ENCODE results near the gene CFAP221.
"Not testable (repeated sequence)": the region's sequence is repeated elsewhere in the genome, so short reads cannot be mapped to it uniquely, and the experiment has no call there.

Gene CFAP221

DNA sequence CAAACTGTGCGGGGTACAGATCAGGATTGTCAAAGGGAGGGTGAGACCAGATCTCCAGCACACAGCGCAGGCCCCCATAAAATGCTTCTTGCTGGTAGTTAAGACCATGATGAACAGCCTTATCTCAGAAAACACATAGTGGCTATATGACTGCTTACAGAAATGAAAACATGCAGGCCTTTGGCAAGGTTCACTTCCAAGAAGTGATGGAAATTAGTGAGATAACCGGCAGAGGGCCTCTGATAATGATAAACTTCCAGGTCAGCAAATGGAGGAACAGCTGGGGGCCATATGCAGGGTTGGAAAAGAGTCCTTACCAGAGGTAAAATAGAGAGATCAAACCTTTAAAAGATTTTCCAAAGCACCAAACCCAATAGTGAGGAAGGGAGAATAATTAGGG lies 46.6 kb downstream of the CFAP221 start:
- DNase-seq (ENCODE audit: low spot score), result peak; percentile 3

GRCh38 chr2:119591523-119591922 lies 47.3 kb downstream of the CFAP221 start:
- no peak for DNase-seq (ENCODE audit: low spot score)

DNA sequence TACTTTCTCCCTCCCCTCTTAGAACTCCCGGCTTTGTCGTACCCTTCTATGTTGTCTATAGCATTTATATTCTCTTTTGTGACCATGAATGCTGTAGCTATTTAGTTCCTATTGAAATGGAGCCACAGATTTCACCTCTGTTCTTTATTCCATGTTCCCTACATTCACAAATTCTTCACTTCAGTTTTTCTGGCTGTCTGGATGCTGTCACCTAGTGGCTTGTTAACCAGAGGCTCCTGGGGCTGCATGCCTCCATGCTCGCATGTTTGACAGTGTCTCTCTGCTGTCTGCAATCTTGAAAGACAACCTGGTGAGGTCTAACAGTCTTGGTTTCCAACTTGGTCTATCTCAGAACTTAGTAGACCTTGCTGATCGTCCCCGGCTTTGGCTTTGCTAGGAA lies 48.2 kb downstream of the CFAP221 start:
- no peak for DNase-seq (ENCODE audit: low spot score)

GRCh38 chr2:119596638-119597037 lies 52.4 kb downstream of the CFAP221 start:
- no peak for DNase-seq (ENCODE audit: low spot score)

DNA sequence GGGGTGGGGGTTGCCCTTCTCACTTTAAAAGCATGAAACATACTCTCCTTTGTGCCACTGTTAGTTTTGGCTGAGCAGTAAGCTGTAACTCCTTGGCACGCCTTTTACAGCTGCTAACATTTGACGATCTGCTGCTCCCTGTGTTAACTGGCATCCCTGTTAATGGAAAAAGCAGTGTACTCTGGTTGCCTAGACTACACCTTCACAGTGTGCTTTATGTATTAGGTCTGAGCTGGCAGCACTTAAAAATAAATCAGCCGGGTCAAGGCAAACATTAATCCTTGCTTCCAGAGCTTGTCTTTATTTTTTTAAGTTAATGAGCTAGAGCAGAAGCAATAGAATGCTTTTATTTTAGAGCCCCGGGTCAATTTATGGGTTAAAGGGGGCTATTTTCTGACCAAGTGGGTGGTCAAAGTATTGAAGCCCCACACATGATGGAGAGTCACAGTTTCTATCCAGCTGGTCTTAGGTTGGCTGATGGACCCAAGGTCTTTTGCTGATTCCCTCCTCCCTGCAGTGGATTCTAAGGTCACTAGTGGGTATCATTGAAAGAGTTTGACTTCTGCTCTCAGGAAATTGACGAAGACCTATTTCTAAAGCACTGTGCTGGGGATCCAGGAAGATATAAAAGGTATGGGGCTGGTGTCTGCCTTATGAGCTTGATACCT lies 54.5 kb downstream of the CFAP221 start:
- no peak for DNase-seq (ENCODE audit: low spot score)

- DNase-seq (ENCODE audit: low spot score), result no peak
Measured at GRCh38 chr2:119599384-119599783, 55.1 kb downstream of the CFAP221 start.

DNA sequence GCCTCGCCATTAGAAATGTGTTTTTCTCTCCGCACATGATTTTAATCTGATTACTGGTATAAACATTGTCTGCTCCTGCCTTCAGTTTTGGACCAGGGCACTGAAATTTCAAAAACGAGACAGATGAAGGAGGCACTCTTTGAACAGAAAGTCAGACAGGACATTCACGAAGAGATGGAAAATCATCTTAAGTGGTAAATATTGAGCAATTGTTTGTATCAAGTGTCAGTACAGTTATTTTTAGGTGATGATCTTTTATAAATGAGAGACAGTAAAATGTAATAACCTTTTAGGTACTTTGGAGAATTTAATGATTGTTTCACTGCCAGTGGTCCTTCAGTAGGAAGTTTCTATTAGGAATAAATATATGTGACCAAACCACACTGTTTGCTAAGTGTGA lies 60.8 kb downstream of the CFAP221 start:
- no peak for DNase-seq (ENCODE audit: low spot score)

DNA sequence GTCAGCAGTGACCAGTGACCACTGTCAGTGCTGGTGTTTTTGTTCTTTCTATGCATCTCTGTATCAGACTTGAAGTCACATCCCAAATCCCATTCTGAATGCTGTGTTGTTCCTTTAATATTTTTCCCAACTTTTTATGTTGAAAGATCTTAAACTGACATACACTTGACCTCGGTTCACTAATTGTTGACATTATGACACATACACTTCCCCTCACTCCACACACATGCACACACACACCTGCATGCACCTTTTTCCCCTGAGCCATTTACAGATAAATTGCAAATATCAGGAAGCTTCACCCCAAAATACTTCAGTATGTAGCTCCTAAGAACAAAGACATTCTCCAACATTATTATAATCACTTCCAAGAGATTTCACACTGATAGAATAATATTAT lies 62.4 kb downstream of the CFAP221 start:
- DNase-seq (ENCODE audit: low spot score), result no peak

- no peak for DNase-seq (ENCODE audit: low spot score)
Measured at GRCh38 chr2:119608553-119608952, 64.3 kb downstream of the CFAP221 start.

- DNase-seq (ENCODE audit: low spot score), result no peak
Measured at GRCh38 chr2:119609337-119609736, 65.1 kb downstream of the CFAP221 start.

GRCh38 chr2:119614140-119614539 lies 69.9 kb downstream of the CFAP221 start:
- not testable (repeated sequence) for DNase-seq (ENCODE audit: low spot score)

DNA sequence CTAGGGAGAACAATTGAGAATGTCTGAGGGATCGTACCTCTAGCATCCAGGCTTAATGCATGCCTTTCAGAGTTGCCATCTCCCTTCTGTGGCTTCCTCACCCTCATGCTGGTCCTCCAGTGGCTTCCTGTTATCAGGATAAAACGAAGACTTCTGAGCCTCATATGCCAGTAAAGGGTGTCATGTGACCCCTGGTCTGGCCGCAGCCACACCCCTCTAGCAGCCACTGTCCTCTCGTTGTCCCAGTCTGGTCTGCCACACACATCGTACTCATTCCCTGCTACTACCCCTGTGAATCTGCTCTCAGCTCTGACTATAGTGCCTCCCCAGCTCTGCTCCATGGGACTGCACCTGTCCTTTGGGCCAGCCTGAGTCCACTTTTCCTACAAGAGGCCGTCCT lies 72.2 kb downstream of the CFAP221 start:
- no peak for DNase-seq (ENCODE audit: low spot score)

- no peak for DNase-seq (ENCODE audit: low spot score)
Measured at GRCh38 chr2:119617455-119617854, 73.2 kb downstream of the CFAP221 start.

DNA sequence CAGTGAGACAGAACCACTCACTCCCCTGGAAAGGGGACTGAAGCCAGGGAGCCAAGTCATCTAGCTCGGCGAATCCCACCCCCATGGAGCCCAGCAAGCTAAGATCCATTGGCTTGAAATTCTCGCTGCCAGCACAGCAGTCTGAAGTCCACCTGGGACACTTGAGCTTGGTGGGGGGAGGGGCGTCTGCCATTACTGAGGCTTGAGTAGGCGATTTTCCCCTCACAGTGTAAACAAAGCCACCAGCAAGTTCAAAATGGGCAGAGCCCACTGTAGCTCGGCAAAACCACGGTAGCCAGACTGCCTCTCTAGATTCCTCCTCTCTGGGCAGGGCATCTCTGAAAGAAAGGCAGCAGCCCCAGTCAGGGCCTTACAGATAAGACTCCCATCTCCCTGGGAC lies 74.5 kb downstream of the CFAP221 start:
- not testable (repeated sequence) for DNase-seq (ENCODE audit: low spot score)

- no peak for DNase-seq (ENCODE audit: low spot score)
Measured at GRCh38 chr2:119625226-119625625, 81.0 kb downstream of the CFAP221 start.

GRCh38 chr2:119629323-119629825 lies 85.1 kb downstream of the CFAP221 start:
- no peak for DNase-seq (ENCODE audit: low spot score)

- no peak for DNase-seq (ENCODE audit: low spot score)
Measured at GRCh38 chr2:119630121-119630520, 85.9 kb downstream of the CFAP221 start.

- DNase-seq (ENCODE audit: low spot score), result no peak
Measured at GRCh38 chr2:119637371-119637770, 93.1 kb downstream of the CFAP221 start.

- DNase-seq (ENCODE audit: low spot score), result no peak
Measured at GRCh38 chr2:119638246-119638645, 94.0 kb downstream of the CFAP221 start.

DNA sequence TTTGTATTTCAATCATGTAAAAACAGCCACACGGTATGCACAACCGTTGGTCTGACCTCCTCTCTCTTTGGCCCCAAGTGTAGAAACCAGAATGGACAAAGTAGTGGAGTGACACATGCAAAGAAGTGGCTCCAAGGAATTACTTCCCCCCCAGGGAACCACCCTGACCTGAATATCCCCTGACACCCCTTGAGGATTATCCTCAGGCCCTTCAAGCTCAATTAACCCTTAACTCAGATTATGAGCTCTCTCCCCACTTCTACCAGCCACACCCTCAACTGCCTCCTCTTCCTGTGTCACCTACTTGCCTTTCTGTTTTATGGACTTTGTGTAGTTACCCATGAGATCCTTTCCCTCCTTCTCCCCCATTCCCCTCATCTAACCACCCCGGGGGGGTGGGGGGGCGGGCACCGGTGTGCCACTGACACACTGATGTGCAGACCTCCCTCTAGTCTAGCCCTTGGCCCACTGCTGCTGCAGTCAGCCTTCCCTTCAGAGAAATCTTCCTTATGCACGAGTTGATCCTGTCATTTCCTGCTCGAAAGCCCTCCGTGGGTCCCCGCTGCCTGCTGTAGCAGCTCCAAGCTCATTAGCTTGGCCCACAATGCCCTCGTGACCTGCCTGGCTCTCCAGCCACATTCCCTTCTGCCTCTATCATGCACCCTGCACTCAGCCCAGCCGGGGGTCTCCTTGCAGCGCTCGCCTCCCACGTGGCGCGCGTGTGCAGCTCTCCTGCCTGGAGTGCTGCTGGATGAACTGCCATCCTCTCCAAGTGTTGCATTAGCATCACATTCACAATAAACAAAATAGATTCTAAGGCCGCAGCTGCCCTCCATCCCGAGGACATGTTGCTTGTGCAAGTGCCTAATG lies 94.7 kb downstream of the CFAP221 start:
- DNase-seq (ENCODE audit: low spot score), result no peak

GRCh38 chr2:119641562-119642258 lies 97.5 kb downstream of the CFAP221 start:
- DNase-seq (ENCODE audit: low spot score), result peak; percentile 76

- DNase-seq (ENCODE audit: low spot score), result no peak
Measured at GRCh38 chr2:119644186-119644585, 99.9 kb downstream of the CFAP221 start.
